ENCODE measurements around the gene PPIB.

DNA sequence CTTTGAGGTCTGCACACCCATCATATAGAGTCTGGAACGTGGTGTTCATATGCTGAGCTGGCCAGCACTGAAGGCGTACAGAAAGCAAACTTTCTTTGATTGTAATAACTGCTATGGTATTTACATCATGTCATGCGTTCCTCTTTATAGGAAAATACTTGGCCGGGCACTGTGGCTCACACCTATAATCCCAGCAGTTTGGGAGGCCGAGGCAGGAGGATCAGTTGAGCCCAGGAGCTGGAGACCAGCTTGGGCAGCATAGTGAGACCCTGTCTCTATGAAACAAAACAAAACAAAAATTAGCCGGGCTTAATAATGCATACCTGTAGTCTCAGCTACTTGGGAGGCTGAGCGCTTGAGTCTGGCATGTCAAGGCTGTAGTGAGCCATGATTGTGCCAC lies 14.7 kb downstream of the PPIB start:
- TF ChIP-seq EZH2 (IDR thresholded peaks at IDR 0.05; ENCODE audit: low read length, unreplicated experiment) (no peak), CTCF (conservative IDR thresholded peaks at IDR 0.05; ENCODE audit: low read depth, low read length) (no peak), EZH2phosphoT487 (IDR thresholded peaks at IDR 0.05; ENCODE audit: borderline replicate concordance, low read length) (no peak)

Data from PC-3 (cell line).